ENCODE measurements around the gene B4GALT2.

Gene B4GALT2

DNA sequence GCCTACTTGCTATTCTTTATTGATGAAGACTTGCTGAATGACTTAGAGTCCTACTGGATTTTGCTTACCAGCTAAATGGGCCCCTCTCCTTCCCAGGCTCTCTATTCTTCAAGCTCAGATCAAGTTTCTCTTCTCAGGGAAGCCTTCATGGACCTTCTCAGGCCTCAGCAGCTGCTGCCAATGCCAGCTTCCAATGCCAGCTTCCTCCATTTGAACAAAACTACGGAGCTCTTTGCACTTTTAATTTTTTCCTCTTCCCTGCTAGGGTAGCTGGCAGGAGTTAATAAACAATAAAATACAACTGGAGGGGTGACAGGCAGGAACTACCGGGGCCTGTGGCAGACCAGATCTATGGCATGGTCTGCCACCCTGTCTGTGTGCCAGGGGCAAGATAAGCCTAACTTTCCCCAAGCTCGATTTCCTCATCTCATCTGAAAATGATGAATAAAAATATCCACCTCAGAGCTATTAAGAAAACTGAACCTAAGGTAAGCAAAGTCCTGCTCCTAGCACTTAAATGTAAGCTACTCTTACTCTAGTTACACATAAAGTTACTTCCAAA is 33.3 kb upstream of the B4GALT2 start:
- H3K9me2 ChIP-seq (replicated peaks; ENCODE audit: insufficient read depth, low read length), result no peaks in the 10 kb centered on the region
- no peak overlapping the region for H3K27ac ChIP-seq (ENCODE audit: low read length)
- H4K20me1 ChIP-seq (ENCODE audit: insufficient read depth, low read length), result no peaks in the 10 kb centered on the region
- no peak for DNase-seq
- H3F3A ChIP-seq (ENCODE audit: insufficient read depth, low read length), result no peaks in the 10 kb centered on the region
- H3K27me3 ChIP-seq (replicated peaks; ENCODE audit: insufficient read depth, low read length), result no peaks in the 10 kb centered on the region
- no peaks in the 10 kb centered on the region for H3K36me3 ChIP-seq (replicated peaks; ENCODE audit: insufficient read depth, low read length)
- peak overlapping the region; percentile 97 for H3K4me3 ChIP-seq (ENCODE audit: low read length)
- H3K4me2 ChIP-seq (ENCODE audit: low read depth, low read length), result peak overlapping the region; percentile 82
- TF ChIP-seq EZH2 (optimal IDR thresholded peaks at IDR 0.05; ENCODE audit: low read depth, low read length) (no peak), EZH2phosphoT487 (IDR thresholded peaks at IDR 0.05; ENCODE audit: low read length) (no peak)
- TF ChIP-seq, protein P1, sequence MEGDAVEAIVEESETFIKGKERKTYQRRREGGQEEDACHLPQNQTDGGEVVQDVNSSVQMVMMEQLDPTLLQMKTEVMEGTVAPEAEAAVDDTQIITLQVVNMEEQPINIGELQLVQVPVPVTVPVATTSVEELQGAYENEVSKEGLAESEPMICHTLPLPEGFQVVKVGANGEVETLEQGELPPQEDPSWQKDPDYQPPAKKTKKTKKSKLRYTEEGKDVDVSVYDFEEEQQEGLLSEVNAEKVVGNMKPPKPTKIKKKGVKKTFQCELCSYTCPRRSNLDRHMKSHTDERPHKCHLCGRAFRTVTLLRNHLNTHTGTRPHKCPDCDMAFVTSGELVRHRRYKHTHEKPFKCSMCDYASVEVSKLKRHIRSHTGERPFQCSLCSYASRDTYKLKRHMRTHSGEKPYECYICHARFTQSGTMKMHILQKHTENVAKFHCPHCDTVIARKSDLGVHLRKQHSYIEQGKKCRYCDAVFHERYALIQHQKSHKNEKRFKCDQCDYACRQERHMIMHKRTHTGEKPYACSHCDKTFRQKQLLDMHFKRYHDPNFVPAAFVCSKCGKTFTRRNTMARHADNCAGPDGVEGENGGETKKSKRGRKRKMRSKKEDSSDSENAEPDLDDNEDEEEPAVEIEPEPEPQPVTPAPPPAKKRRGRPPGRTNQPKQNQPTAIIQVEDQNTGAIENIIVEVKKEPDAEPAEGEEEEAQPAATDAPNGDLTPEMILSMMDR (IDR thresholded peaks at IDR 0.05; ENCODE audit: low read length), result no peak
- H2AFZ ChIP-seq (ENCODE audit: low read length), result peak overlapping the region; percentile 99
- H3K9me3 ChIP-seq (replicated peaks; ENCODE audit: insufficient read depth, low read length), result no peaks in the 10 kb centered on the region
- peak overlapping the region; percentile 99 for H3K9ac ChIP-seq (ENCODE audit: low read length)
- H3K79me2 ChIP-seq (ENCODE audit: low read length), result peaks cover 23% of the 10 kb centered on the region
- H3K4me1 ChIP-seq (ENCODE audit: low read length), result peaks cover 11% of the 10 kb centered on the region

DNA sequence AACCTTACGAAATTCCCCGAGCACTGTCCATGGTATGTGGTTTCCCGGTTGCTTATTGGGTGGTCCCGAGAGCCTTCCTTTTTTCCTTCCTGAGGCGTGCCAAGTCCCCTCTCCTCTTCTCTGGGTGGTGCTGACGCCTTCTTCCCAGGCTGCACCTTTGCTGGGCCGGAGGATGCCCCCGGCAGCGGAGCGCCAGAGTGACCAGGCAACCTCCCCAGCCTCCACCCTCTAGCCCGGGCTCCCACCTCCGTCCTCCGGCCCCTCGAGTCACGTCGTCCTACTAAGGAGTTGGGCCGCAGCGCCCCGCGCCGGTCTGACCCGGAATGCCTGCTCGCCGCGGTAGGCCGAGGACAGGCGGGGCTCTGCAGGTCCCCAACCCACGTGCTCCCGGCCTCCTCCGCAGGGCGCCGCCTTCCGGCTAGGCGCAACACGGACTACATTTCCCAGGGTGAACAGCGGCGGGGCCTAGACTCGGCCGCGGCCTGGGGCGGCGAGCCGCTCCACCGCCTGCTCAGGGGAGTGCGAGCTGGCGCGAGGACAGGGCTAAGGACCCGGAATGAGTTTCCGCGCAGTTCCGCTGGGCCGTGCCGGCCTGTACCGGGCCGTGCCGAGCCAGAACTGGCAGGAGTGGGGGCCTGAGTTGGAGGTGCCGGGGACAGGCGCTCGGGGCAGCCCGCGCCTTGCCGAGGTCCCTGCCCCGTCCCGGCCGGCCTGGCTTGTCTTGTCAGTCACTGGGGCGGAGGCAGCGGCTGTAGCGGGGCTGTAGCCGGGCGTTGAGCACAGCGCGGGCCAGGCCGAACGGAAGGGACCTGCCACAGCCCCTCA is 32.6 kb upstream of the B4GALT2 start, which contains the start of gene IPO13:
IPO13 (plus strand) TSS at position 715 of the 825 bp plus-strand sequence. CDS start 651 bp downstream, outside the sequence.
- peak within 1 kb of the TSS; percentile 97 for H3K4me2 ChIP-seq (ENCODE audit: low read depth, low read length)
- no peaks in the 10 kb centered on the region for H4K20me1 ChIP-seq (ENCODE audit: insufficient read depth, low read length)
- no peaks in the 10 kb centered on the region for H3F3A ChIP-seq (ENCODE audit: insufficient read depth, low read length)
- peak within 1 kb of the TSS; percentile 90 for H3K27ac ChIP-seq (ENCODE audit: low read length)
- H3K9me2 ChIP-seq (replicated peaks; ENCODE audit: insufficient read depth, low read length), result no peaks in the 10 kb centered on the region
- peaks cover 11% of the 10 kb centered on the region for H3K4me1 ChIP-seq (ENCODE audit: low read length)
- no peaks in the 10 kb centered on the region for H3K36me3 ChIP-seq (replicated peaks; ENCODE audit: insufficient read depth, low read length)
- peak within 1 kb of the TSS; percentile 99 for H3K9ac ChIP-seq (ENCODE audit: low read length)
- H3K27me3 ChIP-seq (replicated peaks; ENCODE audit: insufficient read depth, low read length), result no peaks in the 10 kb centered on the region
- peak; percentile 97 for DNase-seq
- H3K79me2 ChIP-seq (ENCODE audit: low read length), result peaks cover 23% of the 10 kb centered on the region
- H2AFZ ChIP-seq (ENCODE audit: low read length), result peak within 1 kb of the TSS; percentile 99
- H3K9me3 ChIP-seq (replicated peaks; ENCODE audit: insufficient read depth, low read length), result no peaks in the 10 kb centered on the region
- no peak for TF ChIP-seq EZH2 (optimal IDR thresholded peaks at IDR 0.05; ENCODE audit: low read depth, low read length)
- TF ChIP-seq, protein P1 (IDR thresholded peaks at IDR 0.05; ENCODE audit: low read length), result peak; percentile 79
- TF ChIP-seq EZH2phosphoT487 (IDR thresholded peaks at IDR 0.05; ENCODE audit: low read length), result no peak
- H3K4me3 ChIP-seq (ENCODE audit: low read length), result peak within 1 kb of the TSS; percentile 97

DNA sequence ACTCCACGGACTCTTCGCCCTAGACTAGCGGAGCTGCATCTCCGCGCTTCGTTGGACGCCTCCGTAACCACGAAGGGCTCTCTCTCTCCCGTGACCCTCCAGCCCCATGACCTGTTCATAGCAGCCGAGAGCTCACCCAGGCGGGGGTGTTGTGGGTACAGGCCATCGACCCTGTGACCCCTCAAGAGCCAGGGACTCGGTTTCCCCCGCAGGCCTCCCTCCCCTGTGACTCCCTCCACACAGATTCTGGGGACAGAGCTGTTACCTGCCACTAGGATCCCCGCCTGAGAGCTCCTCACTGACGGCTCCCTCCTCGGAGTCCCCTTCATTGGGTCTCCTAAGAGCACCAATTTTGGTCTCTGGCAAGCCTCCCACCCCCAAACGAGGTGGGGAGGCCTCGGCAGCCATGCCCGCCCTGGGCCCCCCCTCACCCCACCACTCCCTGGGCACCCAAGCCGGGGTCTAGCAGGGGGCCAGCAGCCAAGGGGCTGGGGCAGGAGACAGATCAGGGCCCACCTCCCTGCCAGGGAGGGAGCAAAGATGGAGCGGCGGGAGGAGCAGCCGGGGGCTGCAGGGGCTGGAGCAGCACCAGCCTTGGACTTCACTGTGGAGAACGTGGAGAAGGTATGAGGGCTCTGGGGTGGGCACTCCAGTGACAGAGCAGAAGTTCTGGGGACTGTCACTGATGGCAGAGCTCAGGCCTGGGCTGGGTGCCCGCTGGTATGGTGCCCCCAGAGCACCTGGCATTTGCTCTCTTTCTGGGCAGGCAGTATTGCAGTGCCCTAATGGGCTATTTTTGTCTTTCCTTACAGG is 31.7 kb upstream of the B4GALT2 start:
- Histone ChIP-seq H3K79me2 (ENCODE audit: low read length) (peaks cover 23% of the 10 kb centered on the region), H4K20me1 (ENCODE audit: insufficient read depth, low read length) (no peaks in the 10 kb centered on the region), H3K4me1 (ENCODE audit: low read length) (peaks cover 11% of the 10 kb centered on the region), H3K9ac (ENCODE audit: low read length) (peak overlapping the region; percentile 99), H3K36me3 (replicated peaks; ENCODE audit: insufficient read depth, low read length) (no peaks in the 10 kb centered on the region), H3K4me3 (ENCODE audit: low read length) (peak overlapping the region; percentile 97), H2AFZ (ENCODE audit: low read length) (peak overlapping the region; percentile 99), H3F3A (ENCODE audit: insufficient read depth, low read length) (no peaks in the 10 kb centered on the region), H3K27ac (ENCODE audit: low read length) (peak overlapping the region; percentile 90; the same call in 1 of the 2 replicates), H3K4me2 (ENCODE audit: low read depth, low read length) (peak overlapping the region; percentile 97), H3K9me3 (replicated peaks; ENCODE audit: insufficient read depth, low read length) (no peaks in the 10 kb centered on the region), H3K9me2 (replicated peaks; ENCODE audit: insufficient read depth, low read length) (no peaks in the 10 kb centered on the region), H3K27me3 (replicated peaks; ENCODE audit: insufficient read depth, low read length) (no peaks in the 10 kb centered on the region)
- no peak for TF ChIP-seq EZH2phosphoT487 (IDR thresholded peaks at IDR 0.05; ENCODE audit: low read length)
- TF ChIP-seq EZH2 (optimal IDR thresholded peaks at IDR 0.05; ENCODE audit: low read depth, low read length), result no peak
- no peak for DNase-seq

Measured in MM.1S (cell line).